CD4-positive, alpha-beta T cell treated with Interleukin-17A for 1 hour (primary cell): ENCODE results near the gene COMTD1.
"Not testable (repeated sequence)": the region's sequence is repeated elsewhere in the genome, so short reads cannot be mapped to it uniquely, and the experiment has no call there.

ENCODE experiments used
- DNase-seq: peaks from one replicate; pipeline ENCODE4 v3.0.0-alpha.2; 2020

COMTD1 gene

GRCh38 chr10:75244487-75245353 is 9.0 kb upstream of the COMTD1 start:
- no peak for DNase-seq

GRCh38 chr10:75243426-75243825 is 7.7 kb upstream of the COMTD1 start:
- no peak for DNase-seq

GRCh38 chr10:75240329-75241076 is 4.7 kb upstream of the COMTD1 start:
- DNase-seq, result no peak

- DNase-seq, result no peak
These were observed 3.5 kb upstream of the COMTD1 start for GRCh38 chr10:75239096-75239790.

DNA sequence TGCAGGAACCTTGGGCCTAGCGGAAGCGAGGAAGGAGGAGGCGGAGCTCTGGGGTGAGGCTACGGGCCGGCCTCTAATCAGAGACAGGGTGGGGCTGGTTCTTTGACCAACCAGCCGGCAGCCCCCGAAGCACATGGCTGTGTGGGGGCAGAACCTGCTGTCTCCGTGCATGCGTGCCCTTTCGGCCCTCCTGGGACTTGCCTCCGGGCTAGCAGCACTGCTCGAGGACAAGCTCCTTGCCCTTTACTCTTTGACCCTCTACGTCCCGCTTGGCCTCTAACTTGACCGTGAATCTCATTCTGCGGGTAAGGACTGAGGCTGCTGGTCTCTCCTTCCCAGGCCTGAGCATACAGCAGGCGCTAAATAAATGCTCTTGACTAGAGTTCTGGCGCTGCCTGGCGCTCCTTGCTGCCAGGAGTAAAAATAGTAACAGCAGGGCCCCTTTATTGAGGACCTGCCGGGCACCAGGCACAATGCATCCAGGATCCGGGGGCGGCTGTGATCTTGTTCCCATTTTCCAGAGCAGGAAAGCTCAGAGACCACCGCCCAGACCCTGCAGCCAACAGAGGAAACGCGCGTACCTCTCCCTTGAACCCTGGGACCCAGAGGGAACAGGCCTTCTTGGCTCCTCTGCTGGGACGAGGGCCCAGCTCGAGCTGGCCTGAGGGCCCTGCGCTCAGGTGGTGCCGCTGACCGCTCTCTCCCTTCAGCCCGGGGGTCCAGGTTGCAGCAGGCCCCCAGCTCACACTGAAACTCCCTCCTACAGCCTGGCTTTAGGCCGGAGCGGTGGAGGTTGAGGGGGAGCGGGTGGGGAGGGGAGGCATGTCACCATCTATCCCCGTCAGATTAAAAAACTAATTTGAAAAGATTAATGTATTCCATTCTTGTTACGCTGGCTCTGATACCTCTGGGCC is 2.7 kb upstream of the COMTD1 start:
- DNase-seq, result no peak

GRCh38 chr10:75236178-75236825 is 545 bp upstream of the COMTD1 start:
- no peak for DNase-seq

DNA sequence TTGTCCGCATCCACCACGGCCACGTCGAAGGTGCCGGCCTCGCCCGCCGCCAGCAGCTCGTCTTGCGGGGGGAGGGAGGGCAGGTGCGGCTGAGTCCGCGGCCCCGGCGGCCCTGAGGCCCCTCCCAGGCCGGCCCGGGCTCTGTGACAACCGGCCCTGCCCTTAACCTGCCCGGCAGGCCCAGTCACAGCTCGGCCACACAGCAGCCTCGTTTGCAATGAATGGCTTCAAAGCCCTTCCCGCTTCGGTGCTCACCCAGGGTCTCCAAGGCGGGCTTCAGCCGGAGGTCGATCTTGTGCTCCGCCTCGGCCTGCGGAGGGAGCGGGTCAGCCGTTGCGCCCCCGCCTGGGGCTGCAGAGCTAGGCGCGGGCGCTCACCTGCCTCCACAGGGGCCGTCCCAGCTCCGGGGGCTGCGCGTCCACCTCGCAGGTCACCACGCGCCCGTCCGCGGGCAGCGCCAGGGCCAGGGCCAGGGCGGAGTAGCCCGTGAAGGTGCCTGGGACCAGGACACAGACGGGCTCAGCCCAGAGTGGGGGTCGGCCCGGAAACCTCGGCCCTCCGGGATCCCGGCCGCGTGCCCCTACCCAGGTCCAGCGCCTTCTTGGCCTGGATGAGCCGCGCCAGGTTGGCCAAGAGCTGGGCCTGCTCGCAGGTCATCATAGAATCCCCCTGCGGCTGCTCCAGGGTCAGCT is 928 bp downstream of the COMTD1 start:
- DNase-seq, result no peak

- peak; percentile 98 for DNase-seq
These were observed 1.6 kb downstream of the COMTD1 start for GRCh38 chr10:75234017-75234682.

DNA sequence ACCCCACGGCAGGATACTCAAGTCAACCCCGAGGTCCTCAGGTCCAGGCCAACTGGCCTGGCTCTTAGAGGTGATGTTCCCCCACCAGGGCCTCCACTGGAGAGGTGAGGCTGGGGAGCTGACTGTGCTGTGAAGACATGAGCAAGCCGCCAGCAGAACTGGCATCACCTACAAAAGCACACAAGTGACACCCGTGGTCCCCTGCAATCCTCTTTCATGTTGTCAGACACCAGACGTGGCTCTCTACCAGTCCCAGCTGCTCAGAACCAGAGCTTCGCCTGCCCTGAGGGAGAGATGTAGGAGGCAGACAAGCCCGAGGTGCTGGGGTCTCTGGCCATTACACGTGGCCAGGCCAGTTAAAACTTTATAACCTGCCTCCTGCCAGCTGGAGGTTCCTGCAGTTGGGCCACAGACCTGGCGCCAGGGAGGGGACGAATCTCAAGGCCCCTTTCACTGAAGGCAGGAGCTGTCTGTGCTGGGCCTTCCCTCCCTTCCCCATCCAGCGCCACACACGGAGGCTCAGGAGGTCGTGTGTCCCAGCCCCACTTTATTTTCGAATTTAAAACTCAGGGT is 2.2 kb downstream of the COMTD1 start:
- no peak for DNase-seq

DNA sequence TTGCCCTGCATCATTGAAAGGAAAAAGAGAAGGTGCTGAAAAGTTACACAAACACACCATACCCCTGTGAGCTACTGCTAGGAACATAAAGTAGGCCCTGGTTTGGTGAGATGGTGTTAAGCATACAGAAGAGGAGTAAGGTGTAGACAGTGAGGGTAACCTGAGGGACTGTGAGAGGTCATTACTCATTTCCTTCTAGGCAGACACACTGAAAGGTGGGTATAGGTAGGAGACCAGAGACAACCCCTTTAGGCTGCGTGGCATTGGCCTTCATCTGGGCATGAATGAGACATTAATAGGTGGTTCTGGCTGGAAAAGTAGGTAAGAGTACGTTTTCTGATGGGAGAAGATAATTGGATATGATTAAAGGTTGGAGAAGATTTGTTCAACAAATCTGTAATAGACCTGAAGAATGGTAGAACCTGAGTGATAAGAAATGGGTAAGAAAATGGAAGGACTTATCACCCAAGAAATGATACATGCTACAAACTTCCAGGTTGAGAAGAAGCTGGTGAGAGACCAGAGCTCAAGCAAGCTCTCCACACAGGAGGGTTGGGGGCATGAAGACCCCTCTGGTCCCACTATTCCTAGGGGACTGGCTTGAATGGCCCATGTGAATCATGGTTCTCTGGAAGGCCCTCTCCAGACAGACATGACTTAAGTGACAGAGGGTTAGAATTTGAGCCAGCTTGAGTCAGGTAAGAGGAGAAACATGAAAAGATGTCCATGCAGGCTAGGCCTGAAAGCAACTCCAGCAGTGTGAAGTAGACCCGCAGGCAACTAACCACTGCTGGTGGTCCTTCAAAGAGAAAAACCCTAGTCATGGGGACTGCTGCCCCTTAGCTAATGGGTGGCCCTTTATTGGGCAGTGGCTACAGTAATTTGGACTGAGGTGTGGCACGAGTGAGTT is 3.8 kb downstream of the COMTD1 start:
- DNase-seq, result no peak

DNA sequence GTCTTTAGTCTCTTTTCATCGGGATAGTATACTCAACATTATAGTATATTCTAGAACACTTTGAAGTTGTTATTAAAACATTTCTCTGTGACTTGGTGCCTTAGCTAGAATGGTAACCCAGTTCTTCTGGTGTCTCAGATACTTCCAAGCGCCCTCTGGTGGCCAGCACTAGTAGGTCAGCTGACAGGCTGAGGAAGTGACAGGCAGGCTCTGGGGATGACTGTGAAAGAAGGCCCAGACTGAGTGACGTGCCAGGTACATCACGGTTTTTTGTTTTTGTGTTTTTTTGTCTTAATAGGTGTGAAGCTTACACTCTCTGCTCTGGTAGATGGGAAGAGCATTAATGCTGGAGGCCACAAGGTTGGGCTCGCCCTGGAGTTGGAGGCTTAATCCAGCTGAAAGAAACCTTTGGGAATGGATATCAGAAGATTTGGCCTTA is 5.1 kb downstream of the COMTD1 start:
- DNase-seq, result peak; percentile 97

DNA sequence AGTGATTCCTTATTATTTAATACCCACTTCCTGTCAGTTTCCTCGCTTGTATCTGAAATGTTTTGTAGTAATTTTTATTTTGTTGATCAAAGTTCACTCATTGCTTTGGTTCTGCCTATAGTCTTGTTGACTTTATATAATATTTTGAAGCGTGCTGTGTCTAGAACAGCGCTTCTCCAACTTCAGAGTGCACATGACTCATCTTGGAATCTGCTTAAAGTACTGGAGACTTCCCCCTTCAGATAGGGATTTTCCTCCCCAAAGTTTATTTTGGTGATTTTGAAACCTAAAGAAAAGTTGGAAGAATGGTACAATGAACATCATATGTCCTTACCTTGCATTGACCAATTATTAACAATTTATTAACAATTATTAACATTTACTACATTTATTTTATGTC is 5.8 kb downstream of the COMTD1 start:
- DNase-seq, result no peak

DNA sequence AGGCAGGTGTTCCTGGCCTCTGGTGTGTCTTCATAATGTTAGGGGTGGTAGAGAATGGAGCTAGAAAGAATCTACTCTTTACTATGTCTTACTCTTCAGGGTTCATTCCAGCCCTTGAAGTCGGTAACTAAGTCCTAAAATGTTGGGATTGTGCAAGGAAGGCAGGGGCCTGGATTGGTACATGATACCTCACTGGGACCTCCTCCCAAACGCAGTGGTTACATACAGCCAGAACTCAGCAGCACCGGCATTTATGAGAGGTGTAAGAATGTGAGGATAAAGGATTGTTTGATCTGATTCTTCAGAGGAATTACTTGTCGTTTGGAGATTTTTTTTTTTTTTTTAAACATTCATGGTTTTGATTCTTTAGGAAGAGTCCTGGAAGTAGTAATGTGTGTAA is 6.9 kb downstream of the COMTD1 start:
- no peak for DNase-seq

DNA sequence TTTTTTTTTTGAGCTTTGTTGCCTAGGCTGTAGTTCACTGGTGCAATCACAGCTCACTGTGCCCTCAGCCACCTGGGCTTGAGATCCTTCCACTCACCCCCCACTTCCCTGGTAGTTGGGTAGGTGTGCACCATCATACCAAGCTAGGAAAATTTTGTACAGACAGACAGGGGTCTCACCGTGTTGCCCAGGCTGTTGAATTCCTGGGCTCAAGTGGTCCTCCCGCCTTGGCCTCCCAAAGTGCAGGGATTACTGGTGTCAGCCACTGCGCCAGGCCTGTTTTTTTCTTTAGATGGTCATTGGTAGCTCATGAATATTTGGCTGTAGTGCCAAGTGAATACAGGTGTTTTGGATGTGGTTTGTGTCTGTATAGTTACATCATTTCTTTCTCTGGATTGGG is 7.5 kb downstream of the COMTD1 start:
- no peak for DNase-seq

- no peak for DNase-seq
These were observed 9.1 kb downstream of the COMTD1 start for GRCh38 chr10:75226656-75227055.

GRCh38 chr10:75226095-75226494 is 9.7 kb downstream of the COMTD1 start:
- no peak for DNase-seq

DNA sequence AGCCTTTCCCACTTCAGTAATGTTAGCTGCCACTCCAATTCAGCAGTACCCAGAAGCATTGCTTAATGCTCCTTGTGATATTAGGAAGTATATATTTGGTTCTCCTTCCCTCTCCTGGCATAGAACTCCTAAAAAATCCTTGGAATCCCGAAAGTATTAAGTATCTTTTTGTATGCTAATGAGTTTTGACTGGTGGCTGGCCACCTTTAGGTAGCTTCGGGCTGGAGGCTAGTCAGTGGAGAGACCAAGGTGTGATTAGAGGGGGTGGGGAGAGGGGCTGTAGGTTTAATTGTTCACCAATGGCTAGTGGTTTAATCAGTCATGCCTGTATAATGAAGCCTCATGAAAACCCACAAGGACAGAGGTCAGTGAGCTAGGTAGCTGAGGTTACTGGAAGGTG is 12.2 kb downstream of the COMTD1 start:
- DNase-seq, result no peak

- not testable (repeated sequence) for DNase-seq
These were observed 14.3 kb downstream of the COMTD1 start for GRCh38 chr10:75221492-75221891.

DNA sequence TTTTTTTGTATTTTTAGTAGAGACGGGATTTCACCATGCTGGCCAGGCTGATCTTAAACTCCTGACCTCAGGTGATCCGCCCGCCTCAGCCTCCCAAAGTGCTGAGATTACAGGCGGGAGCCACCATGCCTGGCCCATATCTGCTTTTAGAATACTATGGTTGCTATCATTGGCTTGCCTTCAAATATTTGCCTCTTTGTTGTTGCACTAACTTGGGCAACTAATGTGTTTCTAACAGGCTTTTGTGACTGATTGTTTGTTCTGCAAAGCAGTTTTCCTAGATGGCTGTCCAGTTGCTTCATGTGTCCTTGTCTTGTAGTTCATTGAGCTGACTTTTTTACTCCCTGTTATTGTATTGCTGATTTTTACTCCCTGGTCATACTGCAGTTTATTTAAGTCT is 15.5 kb downstream of the COMTD1 start:
- DNase-seq, result no peak
